NCI-H1092 treated with DMSO at 0.1 percent for 48 hours (cell line): ENCODE data around the gene TM4SF20.
"Not testable (repeated sequence)": the region's sequence is repeated elsewhere in the genome, so short reads cannot be mapped to it uniquely, and the experiment has no call there.

Source experiments
- DNase-seq: peaks from one replicate; lab custom pipeline; 2025; lab: John Stamatoyannopoulos, UW

TM4SF20 gene

DNA sequence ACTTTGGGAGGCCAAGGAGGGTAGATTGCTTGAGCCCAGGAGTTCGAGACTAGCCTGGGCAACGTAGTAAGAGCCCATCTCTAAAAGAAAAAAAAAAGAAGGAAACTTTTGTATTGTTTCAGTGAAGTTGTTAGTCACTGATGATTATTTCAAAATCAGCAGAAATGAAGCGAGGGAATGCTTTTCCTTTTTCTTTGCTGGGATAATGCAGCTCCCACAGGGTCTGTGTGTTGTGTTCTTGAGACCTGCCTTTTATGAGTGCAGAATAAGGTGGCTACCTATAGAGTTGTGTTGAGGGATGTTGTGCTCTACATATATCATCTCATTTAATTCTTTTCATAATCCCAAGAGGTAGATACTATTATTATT, 11.7 kb downstream of the TM4SF20 start:
- no peak for DNase-seq

DNA sequence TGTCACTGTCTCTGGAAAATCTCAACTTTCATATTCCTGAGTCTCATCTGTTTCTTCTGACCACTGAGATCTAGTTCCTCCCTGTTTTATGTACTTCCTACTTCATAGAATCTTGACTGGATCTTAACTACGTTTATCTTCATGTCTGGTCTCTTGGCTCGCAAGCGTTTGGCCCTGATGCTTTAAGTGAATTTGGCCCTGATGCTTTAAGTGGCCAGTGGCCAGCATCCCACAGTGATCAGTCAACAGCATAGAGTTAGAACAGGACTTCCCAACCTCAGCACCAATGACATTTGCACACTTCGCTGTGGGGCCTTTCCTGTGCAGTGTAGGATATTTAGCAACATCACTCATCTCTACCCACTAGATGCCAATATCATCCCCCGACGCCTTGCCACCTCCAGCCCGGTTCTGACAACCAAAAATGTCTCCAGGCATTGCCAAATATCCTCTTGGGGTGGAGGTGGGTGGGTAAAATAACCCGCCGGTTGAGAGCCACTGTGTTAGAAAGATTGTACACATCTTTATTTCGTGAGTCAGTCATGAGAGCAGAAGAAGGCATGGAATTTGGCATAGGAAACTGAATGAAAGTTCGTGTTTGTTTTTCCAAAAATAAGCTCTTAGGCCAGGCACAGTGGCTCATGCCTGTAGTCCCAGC, 12.2 kb downstream of the TM4SF20 start:
- no peak for DNase-seq

DNA sequence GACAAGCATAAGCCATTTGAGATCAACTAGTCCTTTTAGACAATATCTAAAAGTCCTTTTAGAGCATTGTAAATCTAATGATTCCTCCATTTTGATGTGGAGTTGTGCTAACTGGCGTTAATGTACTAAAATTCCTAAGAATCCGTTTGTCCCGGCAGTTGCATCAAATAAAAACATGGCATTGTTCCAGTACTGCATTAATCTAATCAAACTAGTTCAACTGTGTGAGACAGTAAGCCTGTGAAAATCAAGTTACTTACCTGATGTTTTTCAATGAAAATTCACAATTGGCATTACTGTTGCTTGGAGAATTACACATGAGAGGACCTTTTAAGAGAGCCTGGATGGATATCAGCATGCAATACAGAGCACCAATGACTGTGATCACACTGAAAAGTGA, 13.3 kb downstream of the TM4SF20 start:
- DNase-seq, result no peak

DNA sequence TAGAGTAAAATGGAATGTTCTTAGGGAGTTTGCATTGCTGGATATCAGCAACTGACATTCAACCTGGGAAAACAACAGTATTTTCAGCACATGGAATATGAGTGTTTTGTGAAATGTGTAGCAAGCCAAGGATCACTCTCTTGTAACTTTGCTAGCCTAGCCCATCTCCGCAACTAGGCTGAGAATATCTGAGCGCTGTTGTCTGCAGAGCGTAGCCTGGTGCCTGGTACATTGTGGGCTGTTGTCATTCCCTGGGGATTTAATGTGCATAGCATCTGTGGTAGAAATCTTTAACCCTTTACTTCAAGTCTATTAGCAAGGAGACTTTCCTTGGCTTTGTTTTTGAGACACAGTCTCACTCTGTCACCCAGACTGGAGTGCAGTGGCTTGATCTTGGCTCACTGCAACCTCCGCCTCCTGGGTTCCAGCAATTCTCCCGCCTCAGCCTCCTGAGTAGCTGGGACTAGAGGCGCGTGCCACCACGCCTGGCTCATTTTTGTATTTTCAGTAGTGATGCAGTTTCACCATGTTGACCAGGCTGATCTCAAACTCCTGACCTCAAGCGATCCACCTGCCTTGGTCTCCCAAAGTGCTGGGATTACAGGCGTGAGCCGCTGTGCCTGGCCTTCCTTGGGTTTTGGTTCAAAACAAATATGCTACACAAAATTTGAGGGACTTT, 14.4 kb downstream of the TM4SF20 start:
- not testable (repeated sequence) for DNase-seq

DNA sequence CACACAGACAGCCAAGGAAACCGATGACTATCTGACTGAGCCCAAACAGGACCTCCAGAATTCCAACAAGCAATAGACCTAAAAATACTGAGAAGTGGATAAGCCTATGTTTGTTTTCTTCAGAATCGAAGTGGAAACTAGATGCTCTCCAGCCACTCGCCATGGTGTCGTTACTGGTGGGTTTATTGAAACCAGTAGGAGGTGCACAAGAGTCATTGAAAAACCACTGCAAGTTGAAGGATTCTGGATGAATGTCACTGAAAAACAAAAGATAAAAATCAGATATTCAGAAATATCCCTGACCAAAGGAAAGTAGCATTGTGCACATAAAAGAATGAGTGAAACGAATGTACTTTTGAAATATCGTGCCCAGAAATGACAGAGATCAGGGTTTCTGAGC, 15.3 kb downstream of the TM4SF20 start:
- no peak for DNase-seq

DNA sequence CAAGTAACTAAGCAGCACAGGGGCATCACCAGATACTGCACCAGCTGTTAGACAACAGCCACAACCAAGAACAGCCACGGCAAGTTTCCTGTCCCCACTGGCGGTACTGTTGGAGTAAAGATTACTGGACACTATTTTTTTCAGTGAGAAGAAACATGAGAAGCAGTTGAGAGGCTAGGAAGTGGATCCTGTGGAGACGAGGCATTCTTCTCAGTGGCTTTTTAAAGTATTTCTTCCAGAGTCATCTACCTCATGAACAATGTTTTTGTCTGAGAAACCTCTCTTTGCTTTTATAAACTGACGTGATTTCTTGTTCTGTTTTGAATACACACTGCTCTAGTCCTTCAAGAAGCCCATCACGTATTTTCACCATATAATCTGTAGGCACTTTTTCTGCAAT, 18.8 kb downstream of the TM4SF20 start:
- no peak for DNase-seq

DNA sequence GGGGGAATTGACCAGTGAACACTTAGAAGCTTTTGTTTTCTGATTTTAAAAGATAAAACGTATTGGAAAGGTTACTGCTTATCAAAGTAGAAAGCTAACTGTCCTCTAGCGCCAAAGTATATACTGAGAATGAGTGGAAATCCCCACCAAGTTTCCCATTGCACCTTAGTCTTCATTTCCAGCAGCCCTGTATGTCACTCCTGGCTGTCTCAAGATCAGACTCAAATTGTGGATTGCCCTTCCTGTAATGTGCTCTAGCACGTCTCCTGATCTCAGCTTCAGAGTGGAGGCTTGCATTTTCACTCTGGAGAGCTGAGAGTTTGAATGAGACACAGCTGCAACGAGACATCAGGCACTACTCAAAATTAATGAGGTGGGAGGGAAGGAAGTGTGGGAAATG, 27.5 kb downstream of the TM4SF20 start:
- DNase-seq, result no peak

DNA sequence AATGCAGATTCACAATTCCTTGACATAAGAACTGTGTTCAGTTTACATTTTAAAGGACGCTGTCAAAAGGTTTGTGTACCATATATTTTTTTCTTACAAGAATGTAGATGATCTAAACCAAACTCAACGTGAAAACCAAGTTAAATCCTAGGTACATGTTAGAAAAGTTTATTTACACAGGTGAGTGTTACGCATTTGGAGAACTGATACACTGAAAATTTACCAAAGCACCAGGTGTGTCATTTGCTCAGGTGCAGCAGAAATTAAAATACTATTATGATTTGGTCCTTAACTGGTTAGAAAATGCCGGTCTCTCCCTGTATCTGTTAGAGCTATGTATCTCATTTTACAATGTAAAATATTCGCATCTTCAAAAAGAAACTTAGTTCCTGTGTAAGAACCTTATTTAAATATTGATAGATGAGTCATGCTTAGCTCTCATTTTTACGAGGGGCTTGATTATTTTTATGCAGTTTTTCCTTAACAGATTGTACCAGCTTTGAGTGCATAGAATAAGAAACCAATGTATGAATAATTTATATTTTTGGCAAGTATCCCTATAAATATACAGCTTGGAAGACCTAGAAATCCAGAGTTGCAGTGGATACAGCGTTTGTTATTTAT, 29.0 kb downstream of the TM4SF20 start:
- no peak for DNase-seq

DNA sequence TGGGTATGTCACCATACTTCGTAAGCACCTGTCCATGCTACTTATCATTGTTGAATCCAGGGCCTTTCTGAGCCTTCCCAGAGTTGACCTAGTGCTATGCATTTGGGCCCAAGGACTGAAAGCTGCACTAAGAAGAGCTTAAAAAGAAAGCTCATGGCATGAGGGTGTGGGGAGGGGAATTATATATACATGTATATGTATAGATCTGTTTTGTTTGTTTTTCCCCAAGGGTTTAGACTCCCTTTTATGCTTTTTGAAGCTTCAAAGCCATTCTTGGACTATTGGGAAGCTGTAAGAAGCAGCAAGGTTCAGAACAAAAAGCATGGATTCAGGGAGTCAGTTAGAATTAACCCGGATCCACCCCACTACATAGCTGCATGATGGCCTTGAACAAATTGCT, 30.8 kb downstream of the TM4SF20 start:
- DNase-seq, result no peak

DNA sequence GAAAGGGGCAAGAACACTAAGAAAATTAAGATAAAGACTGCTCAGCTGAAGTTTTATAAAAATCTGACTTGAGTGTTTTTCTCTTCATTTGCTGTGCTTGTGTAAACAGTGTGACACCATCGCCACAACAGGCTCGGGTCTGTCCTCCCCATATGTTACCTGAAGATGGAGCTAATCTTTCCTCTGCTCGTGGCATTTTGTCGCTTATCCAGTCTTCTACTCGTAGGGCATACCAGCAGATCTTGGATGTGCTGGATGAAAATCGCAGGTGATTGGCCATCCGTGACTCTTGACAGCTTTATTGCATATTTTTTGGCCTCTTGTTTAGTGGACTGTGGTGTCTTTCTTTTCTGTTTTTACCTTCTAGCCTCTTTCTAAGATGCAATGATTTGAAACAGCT, 32.0 kb downstream of the TM4SF20 start:
- no peak for DNase-seq

DNA sequence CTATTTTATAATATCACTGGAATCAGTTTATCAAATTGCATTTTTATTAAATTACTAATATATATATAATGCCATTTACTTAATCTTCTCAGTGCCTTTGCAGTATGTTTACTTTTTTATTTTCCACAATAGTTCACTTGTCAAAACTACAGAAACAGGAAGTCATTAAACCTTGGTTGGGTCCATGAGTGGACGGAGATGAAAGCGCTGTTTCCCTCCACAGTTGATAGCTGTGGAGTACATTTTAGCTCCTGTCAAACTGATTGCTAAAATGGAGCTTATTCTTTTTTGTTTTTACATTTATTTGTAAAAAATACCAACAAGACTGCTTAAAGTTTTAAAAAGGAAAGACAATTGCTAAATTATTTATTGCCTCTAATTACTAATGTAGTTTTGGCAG, 34.9 kb downstream of the TM4SF20 start:
- no peak for DNase-seq

DNA sequence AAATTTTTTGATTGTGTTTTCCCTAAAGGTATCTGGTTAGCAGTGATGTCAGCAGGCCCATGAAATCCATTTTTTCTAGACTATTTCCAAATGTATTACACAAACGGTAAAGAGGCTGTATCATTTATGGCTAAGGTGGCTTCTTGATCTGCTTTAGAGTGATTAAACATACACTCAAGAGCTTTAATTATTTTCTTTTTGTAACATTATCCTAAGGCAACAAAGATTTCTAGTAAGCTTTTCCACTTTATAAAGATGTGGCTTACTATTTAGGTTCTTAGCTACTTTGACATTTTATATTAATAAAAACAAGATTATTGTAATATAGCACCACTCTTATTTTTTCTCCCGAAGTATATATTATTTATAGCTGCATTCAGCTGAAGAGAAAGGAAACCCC, 37.6 kb downstream of the TM4SF20 start:
- DNase-seq, result no peak

DNA sequence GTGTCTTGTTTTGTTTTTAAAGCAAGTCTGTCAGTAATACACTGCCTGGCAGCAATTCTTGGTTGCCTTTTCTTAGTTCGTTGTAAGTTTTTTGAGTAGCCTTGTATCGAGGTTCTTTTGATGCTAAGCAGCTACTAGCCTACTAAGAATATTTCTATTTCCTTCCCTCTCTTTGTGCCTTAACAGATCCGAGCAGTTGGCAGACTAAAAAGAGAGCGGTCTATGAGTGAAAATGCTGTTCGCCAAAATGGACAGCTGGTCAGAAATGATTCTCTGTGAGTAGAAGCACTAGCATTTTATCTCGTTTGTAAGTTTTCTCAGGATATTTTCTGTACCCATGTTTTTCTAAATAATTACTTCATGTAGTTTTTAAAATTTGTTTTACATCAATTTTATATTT, 39.0 kb downstream of the TM4SF20 start:
- DNase-seq, result no peak

DNA sequence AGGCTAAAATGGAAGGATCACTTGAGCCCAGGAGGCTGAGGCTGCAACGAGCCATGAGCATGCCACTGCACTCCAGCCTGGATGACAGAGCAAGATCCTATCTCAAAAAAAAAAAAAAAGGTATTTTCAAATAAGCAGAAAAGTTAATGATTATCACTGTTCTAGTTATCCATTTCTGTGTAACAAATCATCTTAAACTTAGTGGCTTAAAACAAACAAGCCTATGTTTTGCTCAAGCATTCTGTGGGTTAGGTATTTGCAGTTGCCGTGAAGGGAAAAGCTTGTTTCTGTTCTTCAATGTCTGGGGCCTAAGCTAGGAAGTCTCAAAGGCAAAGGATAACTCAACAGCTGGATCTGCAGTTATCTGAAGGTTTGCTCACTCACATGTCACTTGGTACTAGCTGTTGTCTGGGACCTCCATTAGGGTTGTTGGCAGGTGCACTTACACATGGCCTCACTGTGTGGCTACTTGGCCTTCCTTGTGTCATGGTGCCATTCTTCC, 40.0 kb downstream of the TM4SF20 start:
- DNase-seq, result no peak

DNA sequence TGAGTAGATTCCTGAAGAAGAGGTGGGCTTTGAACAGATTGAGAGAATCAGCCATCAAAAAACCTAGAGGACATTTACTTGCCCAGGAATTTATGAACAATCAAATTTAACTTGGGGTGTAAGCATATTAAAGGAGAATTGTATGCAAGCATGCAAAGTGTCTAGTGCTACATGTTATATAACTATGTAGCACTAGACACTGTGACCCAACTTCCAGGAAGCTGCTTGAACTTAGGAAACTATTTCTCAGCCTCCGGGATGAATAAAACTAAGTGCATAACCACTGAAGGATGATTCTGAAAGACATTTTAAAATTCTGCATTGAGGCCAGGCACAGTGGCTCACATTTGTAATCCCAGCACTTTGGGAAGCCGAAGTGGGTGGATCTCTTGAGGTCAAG, 41.7 kb downstream of the TM4SF20 start:
- DNase-seq, result no peak

DNA sequence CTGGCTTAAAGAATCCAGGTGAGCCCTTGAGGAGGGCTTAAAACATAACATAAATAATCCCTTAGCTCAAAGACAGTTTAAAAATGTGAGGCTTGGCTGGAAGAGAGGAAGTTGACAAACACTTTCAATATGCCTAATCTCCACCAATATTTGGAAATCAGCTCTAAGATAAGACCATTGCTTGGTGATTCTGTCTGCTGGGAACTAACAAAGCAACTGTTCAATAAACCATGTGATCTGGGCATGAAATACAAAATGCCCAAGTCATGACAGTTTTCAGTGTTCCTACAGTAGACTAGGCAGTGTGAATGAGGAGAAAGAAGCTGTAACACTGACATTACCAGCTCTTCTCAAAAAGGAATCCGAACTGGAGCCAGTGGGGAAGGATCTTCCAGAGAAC, 43.4 kb downstream of the TM4SF20 start:
- DNase-seq, result no peak

DNA sequence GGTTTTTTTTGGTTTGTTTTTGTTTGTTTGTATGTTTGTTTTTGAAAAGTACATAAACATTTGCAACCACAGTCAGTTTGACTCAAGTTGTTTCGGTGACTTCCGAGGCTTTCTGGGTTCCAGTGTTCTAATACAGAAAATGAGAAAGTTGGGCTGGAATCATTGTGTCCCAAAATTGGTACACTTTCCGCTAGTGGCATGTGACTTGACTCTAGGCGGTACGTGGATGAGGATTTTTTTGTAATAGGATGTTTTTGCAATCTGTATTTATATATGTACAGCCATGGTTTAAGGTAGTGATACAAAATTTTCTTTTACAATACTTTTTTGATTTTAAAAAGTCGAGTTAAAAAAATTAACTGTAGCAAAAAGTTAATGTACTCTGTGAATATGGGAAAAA, 52.3 kb downstream of the TM4SF20 start:
- no peak for DNase-seq

DNA sequence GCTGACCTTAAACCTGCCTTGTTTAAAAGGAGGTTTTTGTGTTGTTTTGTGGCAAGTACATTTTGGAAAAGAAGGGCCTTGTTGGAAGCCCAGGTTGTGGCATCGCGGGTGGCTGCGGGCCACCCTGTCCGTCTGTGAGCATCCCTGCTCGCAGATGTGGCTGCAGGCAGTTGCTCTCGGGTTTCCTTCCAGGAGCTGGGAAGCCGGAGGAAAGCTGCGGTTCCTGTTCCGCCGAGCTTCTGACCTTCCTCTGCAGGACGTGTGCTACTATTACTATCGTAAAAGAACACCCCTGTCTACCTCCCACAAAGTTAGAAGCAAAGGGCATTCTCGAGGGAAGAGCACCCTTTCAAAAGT, 53.3 kb downstream of the TM4SF20 start:
- DNase-seq, result no peak

DNA sequence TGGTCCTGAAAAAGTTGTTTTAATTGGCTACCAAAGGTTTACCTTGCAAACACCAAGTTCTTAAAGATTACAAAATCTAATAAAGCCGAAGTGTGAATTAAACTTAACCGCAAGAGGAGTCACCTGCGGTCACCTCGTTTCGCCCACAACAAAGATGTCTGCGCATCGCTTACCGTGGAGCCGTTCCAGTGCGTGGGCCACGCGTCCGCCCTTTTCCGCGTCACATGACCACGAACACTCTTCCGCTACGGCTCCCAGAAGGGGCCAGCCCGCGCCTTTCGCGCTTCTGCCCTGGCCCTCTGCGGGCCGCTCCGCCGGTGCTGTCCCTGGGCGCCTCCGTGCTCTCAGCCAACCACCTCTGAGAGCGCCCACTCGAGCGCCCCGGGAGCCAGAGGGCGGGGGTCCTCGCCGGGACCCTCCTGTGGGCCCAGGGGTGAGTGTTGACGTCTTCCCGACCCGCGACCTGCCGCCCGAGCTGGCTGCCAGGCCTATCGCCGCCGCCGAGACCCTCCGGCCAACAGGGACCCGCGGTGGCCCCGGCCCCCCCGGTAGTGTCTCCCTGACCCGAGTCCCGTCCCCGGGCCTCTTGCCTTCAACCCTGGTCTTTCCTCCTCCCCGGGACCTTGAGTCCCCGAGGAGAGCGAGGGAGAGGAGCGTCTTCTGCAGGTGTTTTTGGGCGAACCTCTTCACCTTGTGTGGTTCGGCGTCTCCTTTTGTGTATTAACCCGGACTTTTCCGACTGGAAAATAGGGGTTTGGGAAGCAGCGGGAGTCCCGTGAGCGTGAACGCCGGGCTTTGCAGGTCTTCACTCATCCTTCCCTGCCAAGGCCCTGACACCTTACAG, 53.9 kb downstream of the TM4SF20 start, which contains the start of gene MFF:
TSS of gene MFF (plus strand) at position 257 of the 844 bp plus-strand sequence. CDS start 5,415 bp downstream, outside the sequence.
- peak; percentile 81 for DNase-seq

DNA sequence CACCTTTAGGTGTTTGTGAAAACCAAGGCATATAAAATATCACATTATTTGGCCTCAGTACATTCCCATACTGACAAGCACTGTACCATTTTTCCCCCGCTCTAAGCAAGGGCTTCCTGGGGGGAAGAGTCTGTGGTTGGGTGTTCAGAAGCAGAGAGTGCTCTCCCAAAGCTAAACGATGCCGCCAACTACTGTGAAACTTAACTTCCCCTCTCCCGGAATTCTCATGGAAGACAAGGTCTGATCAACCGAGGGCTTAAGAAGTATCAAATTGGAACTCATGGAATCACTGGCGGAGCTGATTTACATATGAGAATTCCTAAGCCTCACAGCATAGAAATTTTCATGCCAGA, 54.5 kb downstream of the TM4SF20 start:
- DNase-seq, result no peak

DNA sequence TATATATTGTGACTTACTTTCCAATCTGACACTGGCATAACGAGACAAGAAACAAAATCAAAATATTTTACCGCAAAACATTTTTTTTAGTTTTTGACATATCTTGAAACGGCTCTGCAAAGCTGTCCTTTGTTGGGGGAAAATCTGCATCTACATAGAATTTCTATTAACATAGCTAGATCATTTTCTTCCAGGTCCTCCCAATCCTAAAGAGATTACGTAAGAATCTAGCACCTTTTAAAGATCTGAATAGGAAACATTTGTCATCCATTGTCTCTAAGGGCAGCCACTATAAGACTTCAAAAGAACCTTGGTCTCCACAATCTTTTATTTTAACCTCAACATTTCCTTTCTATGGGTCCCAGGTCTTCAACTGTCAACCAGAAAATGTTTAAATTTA, 55.3 kb downstream of the TM4SF20 start:
- DNase-seq, result no peak

DNA sequence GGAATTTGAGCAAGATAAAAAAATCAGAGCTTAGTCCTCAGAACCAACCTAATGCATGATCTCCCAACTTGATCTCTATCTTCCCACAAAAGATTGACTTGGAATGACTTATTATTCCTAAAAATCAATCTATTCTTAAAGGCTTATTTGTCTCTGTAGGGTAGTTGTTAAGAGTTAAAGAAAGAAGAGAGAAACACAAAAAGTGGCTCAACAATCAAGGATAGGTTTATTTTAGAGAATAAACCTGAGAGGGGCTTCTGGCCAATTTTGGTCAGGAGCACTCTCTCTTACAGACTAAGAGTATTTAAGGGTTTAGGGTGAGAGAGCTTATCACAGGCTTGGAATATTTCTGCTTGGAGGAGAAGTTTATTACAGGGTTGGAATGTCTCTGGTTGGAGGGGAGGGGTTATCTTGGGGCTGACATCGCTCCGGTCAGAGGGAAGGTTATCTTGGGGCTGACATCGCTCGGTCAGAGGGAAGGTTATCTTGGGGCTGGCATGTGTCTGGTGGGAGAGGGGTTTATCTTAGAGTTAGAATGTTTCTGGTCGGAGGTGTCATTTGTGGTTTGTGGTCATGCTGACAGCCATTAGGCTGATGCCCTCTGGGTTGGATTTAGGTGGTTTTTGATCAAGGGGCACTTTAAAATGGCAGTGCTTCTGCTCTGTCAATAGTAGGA, 56.4 kb downstream of the TM4SF20 start:
- no peak for DNase-seq
